GM10266 (cell line): ENCODE data around the gene GHR.
"Not testable (repeated sequence)": the region's sequence is repeated elsewhere in the genome, so short reads cannot be mapped to it uniquely, and the experiment has no call there.

Experiments used
- DNase-seq: peaks from one replicate; pipeline ENCODE4 v3.0.0; 2012; ENCODE audit errors: extremely low spot score
- CTCF ChIP-seq: IDR thresholded peaks from 2 replicates; pipeline ENCODE4 v1.5.1; 2012; ENCODE audit warnings: mild to moderate bottlenecking, low read depth; ENCODE audit not compliant: control insufficient read depth, insufficient read depth; ENCODE audit errors: missing control alignments

Gene GHR

GRCh38 chr5:42566652-42567295 lies 143.5 kb downstream of the GHR start:
- no peak for DNase-seq
- no peak for TF ChIP-seq CTCF

- no peak for DNase-seq
- TF ChIP-seq CTCF: no peak
These were observed 146.1 kb downstream of the GHR start for GRCh38 chr5:42569325-42569724.

GRCh38 chr5:42569953-42570548 lies 146.8 kb downstream of the GHR start:
- no peak for DNase-seq
- TF ChIP-seq CTCF: no peak

- DNase-seq: no peak
- no peak for TF ChIP-seq CTCF
These were observed 148.0 kb downstream of the GHR start for GRCh38 chr5:42570966-42571960.

- no peak for DNase-seq
- no peak for TF ChIP-seq CTCF
These were observed 149.1 kb downstream of the GHR start for GRCh38 chr5:42572313-42572712.

- no peak for TF ChIP-seq CTCF
- no peak for DNase-seq
These were observed 150.1 kb downstream of the GHR start for GRCh38 chr5:42573386-42573785.

- not testable (repeated sequence) for DNase-seq
These were observed 152.7 kb downstream of the GHR start for GRCh38 chr5:42575914-42576313.

- not testable (repeated sequence) for DNase-seq
These were observed 155.7 kb downstream of the GHR start for GRCh38 chr5:42578901-42579300.
